Measurements from ENCODE around the gene DUOXA2.

Gene DUOXA2

GRCh38 chr15:45123397-45123796, 9.3 kb downstream of the DUOXA2 start:
- no peak for TF ChIP-seq TAF1 (IDR thresholded peaks at IDR 0.05; ENCODE audit: borderline replicate concordance, insufficient read depth, low read length)
- TF ChIP-seq POLR2AphosphoS5 (IDR thresholded peaks at IDR 0.05; ENCODE audit: low read depth, low read length), result no peak
- TF ChIP-seq SIN3A (IDR thresholded peaks at IDR 0.05; ENCODE audit: borderline replicate concordance, insufficient read depth, low read length), result no peak
- no peak for TF ChIP-seq FOXP2 (optimal IDR thresholded peaks at IDR 0.05; ENCODE audit: borderline replicate concordance, extremely low read depth, extremely low read length, insufficient read depth)
- no peak for TF ChIP-seq REST (IDR thresholded peaks at IDR 0.05; ENCODE audit: insufficient read depth in 1 of 2, low read depth in 2 of 2, low read length in 2 of 2)

GRCh38 chr15:45126535-45127158, 12.5 kb downstream of the DUOXA2 start:
- TF ChIP-seq POLR2AphosphoS5 (IDR thresholded peaks at IDR 0.05; ENCODE audit: low read depth, low read length) (no peak), REST (IDR thresholded peaks at IDR 0.05; ENCODE audit: insufficient read depth in 1 of 2, low read depth in 2 of 2, low read length in 2 of 2) (no peak), FOXP2 (optimal IDR thresholded peaks at IDR 0.05; ENCODE audit: borderline replicate concordance, extremely low read depth, extremely low read length, insufficient read depth) (no peak), TAF1 (IDR thresholded peaks at IDR 0.05; ENCODE audit: borderline replicate concordance, insufficient read depth, low read length) (no peak), SIN3A (IDR thresholded peaks at IDR 0.05; ENCODE audit: borderline replicate concordance, insufficient read depth, low read length) (no peak)

DNA sequence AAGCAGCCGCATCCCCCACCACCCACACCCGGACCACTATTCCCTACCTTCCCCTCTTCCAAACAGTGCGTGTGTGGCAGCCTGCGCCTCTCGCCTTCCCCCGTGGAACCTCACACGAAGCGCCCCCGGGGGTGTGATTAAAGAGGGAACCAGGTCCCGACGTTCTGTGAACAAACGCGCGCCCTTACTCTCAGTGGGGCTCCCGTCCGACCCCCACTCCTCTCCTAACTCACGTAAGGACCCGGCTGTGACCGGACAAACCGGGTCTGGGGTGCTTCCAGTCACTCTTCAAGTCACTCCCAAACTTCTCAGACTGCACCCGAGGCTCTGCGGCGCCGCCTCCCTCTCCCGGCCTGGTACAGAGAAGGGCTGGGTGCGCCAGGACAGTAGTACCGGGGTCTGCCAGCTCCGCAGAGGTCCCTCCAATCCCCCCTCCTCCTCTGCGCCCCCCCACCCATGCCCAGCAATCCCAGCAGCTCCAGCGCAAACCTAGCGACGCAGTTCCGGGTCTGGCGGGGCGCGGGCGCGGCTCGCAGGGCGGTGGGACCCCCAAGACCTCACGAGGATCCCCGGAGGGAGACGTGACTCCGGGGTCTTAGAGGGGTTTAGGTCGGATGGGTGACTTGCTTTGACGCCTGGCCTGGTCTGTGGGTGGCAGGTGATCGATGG, 15.0 kb downstream of the DUOXA2 start:
- no peak for TF ChIP-seq FOXP2 (optimal IDR thresholded peaks at IDR 0.05; ENCODE audit: borderline replicate concordance, extremely low read depth, extremely low read length, insufficient read depth)
- TF ChIP-seq SIN3A (IDR thresholded peaks at IDR 0.05; ENCODE audit: borderline replicate concordance, insufficient read depth, low read length), result no peak
- no peak for TF ChIP-seq TAF1 (IDR thresholded peaks at IDR 0.05; ENCODE audit: borderline replicate concordance, insufficient read depth, low read length)
- no peak for TF ChIP-seq POLR2AphosphoS5 (IDR thresholded peaks at IDR 0.05; ENCODE audit: low read depth, low read length)
- no peak for TF ChIP-seq REST (IDR thresholded peaks at IDR 0.05; ENCODE audit: insufficient read depth in 1 of 2, low read depth in 2 of 2, low read length in 2 of 2)

- no peak for TF ChIP-seq FOXP2 (optimal IDR thresholded peaks at IDR 0.05; ENCODE audit: borderline replicate concordance, extremely low read depth, extremely low read length, insufficient read depth)
- TF ChIP-seq SIN3A (IDR thresholded peaks at IDR 0.05; ENCODE audit: borderline replicate concordance, insufficient read depth, low read length), result no peak
- TF ChIP-seq TAF1 (IDR thresholded peaks at IDR 0.05; ENCODE audit: borderline replicate concordance, insufficient read depth, low read length), result no peak
- TF ChIP-seq REST (IDR thresholded peaks at IDR 0.05; ENCODE audit: insufficient read depth in 1 of 2, low read depth in 2 of 2, low read length in 2 of 2), result no peak
- no peak for TF ChIP-seq POLR2AphosphoS5 (IDR thresholded peaks at IDR 0.05; ENCODE audit: low read depth, low read length)
These were observed 15.6 kb downstream of the DUOXA2 start, which contains the start of the genes DUOX1 and DUOXA1 for GRCh38 chr15:45129651-45130129. Gene DUOX1 (plus strand): TSS chr15:45129994. CDS start chr15:45131967, 1,973 bp downstream. Gene DUOXA1 (minus strand): TSS chr15:45129879. CDS start chr15:45123014, 6,865 bp downstream.

All from PFSK-1 (cell line).